Loucy (cell line): Measurements from ENCODE around the gene MDN1.

ENCODE experiments used
- CTCF ChIP-seq: fragments of 200-600 bp; sonication (generic); conservative IDR thresholded peaks from 2 replicates; pipeline ENCODE4 v1.5.1; 2014; ENCODE audit warnings: mild to moderate bottlenecking, antibody characterized with exemption, low read length
- EZH2phosphoT487 ChIP-seq: fragments of 200-600 bp; IDR thresholded peaks from 2 replicates; pipeline ENCODE4 v1.6.1; 2018; ENCODE audit warnings: antibody characterized with exemption, mild to moderate bottlenecking, moderate library complexity, borderline replicate concordance

- no peak for TF ChIP-seq CTCF
- TF ChIP-seq EZH2phosphoT487: no peak
Observed at GRCh38 chr6:89638320-89639195, 181.0 kb downstream of the MDN1 start, which contains the start of gene LYRM2.
